ENCODE measurements around the gene FGF21.

- TF ChIP-seq SMC3 (IDR thresholded peaks at IDR 0.05; ENCODE audit: low read depth, low read length) (no peak), TAF1 (IDR thresholded peaks at IDR 0.05; ENCODE audit: borderline replicate concordance, low read depth, low read length) (no peak), CTCF (IDR thresholded peaks at IDR 0.05) (no peak), NRF1 (IDR thresholded peaks at IDR 0.05; ENCODE audit: low read depth, low read length) (no peak), EP300 (IDR thresholded peaks at IDR 0.05; ENCODE audit: borderline replicate concordance in 1 of 2, low read depth in 1 of 2, low read length in 1 of 2) (no peak), REST (IDR thresholded peaks at IDR 0.05; ENCODE audit: low read depth, low read length) (no peak), CHD2 (IDR thresholded peaks at IDR 0.05; ENCODE audit: low read length, partially characterized antibody) (no peak), YY1 (IDR thresholded peaks at IDR 0.05; ENCODE audit: low read depth) (no peak), POLR2AphosphoS5 (IDR thresholded peaks at IDR 0.05; ENCODE audit: low read depth, low read length) (no peak), FOXM1 (IDR thresholded peaks at IDR 0.05; ENCODE audit: low read depth) (no peak)
These were observed 47.3 kb downstream of the FGF21 start for GRCh38 chr19:48802623-48803022.

All from SK-N-SH (cell line).